Activated CD8-positive, alpha-beta T cell treated with anti-CD3 and anti-CD28 coated beads, Interleukin-2, amount 10 ng/mL, durations not matched to agents 7 days and 5 days (primary cell): Measurements from ENCODE around the gene TMC1. TPM values are rescaled to one million over a fixed set of nuclear protein-coding genes. Genes with fewer than 3 reads are reported as not detected.
"Not testable (repeated sequence)": the region's sequence is repeated elsewhere in the genome, so short reads cannot be mapped to it uniquely, and the experiment has no call there.

ENCODE experiments used
- ATAC-seq: fragments of 150-1000 bp; cut with Tn5 transposase; one replicate; pipeline ENCODE4 v1.10.0; 2021; ENCODE audit warnings: moderate library complexity
- CTCF ChIA-PET: fragments of 350-600 bp; sonication (Branson Sonifier 250); formaldehyde crosslinking; loops from one replicate; lab custom pipeline; 2021; ENCODE audit warnings: antibody characterized with exemption; lab: Charles Lee
- POLR2A ChIA-PET: fragments of 350-600 bp; sonication (Branson Sonifier 250); formaldehyde crosslinking; loops from one replicate; lab custom pipeline; 2021; ENCODE audit warnings: antibody characterized with exemption; lab: Charles Lee
- DNase-seq: peaks from one replicate; pipeline ENCODE4 v3.0.0-alpha.2; 2020
- H3K27ac Mint-ChIP-seq: one replicate; pipeline ENCODE4 v1.8.0; 2021; ENCODE audit warnings: mild to moderate bottlenecking, mixed read lengths
- H3K27me3 Mint-ChIP-seq: one replicate; pipeline ENCODE4 v1.8.0; 2021; ENCODE audit warnings: low read depth, mixed read lengths
- H3K36me3 Mint-ChIP-seq: one replicate; pipeline ENCODE4 v1.8.0; 2021; ENCODE audit warnings: low read depth, mixed read lengths
- H3K4me1 Mint-ChIP-seq: one replicate; pipeline ENCODE4 v1.8.0; 2021; ENCODE audit warnings: low read depth, mixed read lengths
- H3K4me3 Mint-ChIP-seq: one replicate; pipeline ENCODE4 v1.8.0; 2021; ENCODE audit warnings: mild to moderate bottlenecking, mixed read lengths
- H3K9me3 Mint-ChIP-seq: one replicate; pipeline ENCODE4 v1.8.0; 2022; ENCODE audit warnings: mixed read lengths; ENCODE audit not compliant: insufficient read depth
- total RNA-seq, 2 experiments: library from RNA; stranded (reverse); gene quantifications; one replicate each; pipeline ENCODE4 v1.2.3, GENCODE V29; 2021

The TMC1 gene
- total RNA-seq, result not detected

- H3K36me3 Mint-ChIP-seq, DNase-seq, POLR2A ChIA-PET, ATAC-seq, H3K27me3 Mint-ChIP-seq, H3K27ac Mint-ChIP-seq, H3K9me3 Mint-ChIP-seq, H3K4me3 Mint-ChIP-seq, CTCF ChIA-PET: not testable (repeated sequence)
- H3K4me1 Mint-ChIP-seq, result peaks cover 12% of the 10 kb centered on the region
These were observed at the start of gene TMC1 for GRCh38 chr9:72521416-72521815. TMC1 (plus strand) TSS chr9:72521608; CDS start chr9:72648649, 127,041 bp downstream.

- DNase-seq (no peak), ATAC-seq (no peak)
- ChIA-PET CTCF (interaction anchor here (1.1 to 2.1 kb wide), 3 partner anchors 9 to 116 kb away, joined by 3 to 6 read pairs (median 3); no protein-coding TSS in a partner anchor), POLR2A (no interaction called here)
- H3K9me3 Mint-ChIP-seq, result no peaks in the 10 kb centered on the region
- no peaks in the 10 kb centered on the region for H3K36me3 Mint-ChIP-seq
- H3K27me3 Mint-ChIP-seq, result no peaks in the 10 kb centered on the region
- H3K4me1 Mint-ChIP-seq, result peaks cover 32% of the 10 kb centered on the region
- peak overlapping the region; percentile 1 for H3K27ac Mint-ChIP-seq
- no peak overlapping the region for H3K4me3 Mint-ChIP-seq
These were observed 47.7 kb upstream of the TMC1 start for GRCh38 chr9:72473474-72474261.

- H3K36me3 Mint-ChIP-seq, result no peaks in the 10 kb centered on the region
These were observed 46.7 kb upstream of the TMC1 start for GRCh38 chr9:72474676-72475075.

GRCh38 chr9:72476100-72476499, 45.3 kb upstream of the TMC1 start:
- Mint-ChIP-seq H3K4me3 (no peak overlapping the region), H3K27me3 (no peaks in the 10 kb centered on the region), H3K27ac (no peak overlapping the region), H3K9me3 (no peaks in the 10 kb centered on the region), H3K36me3 (no peaks in the 10 kb centered on the region), H3K4me1 (peaks cover 43% of the 10 kb centered on the region)
- no peak for DNase-seq
- POLR2A ChIA-PET, result no interaction called here
- no peak for ATAC-seq
- CTCF ChIA-PET, result interaction anchor here (1.6 to 2.1 kb wide), 2 partner anchors 11 to 20 kb away, joined by 3 to 6 read pairs; no protein-coding TSS in a partner anchor

More at GRCh38 chr9:72474676-72475075, 46.7 kb upstream of the TMC1 start:
- Mint-ChIP-seq H3K4me3 (no peak overlapping the region), H3K9me3 (no peaks in the 10 kb centered on the region), H3K27ac (no peak overlapping the region), H3K4me1 (peaks cover 42% of the 10 kb centered on the region), H3K27me3 (no peaks in the 10 kb centered on the region)
- ChIA-PET POLR2A (no interaction called here), CTCF (interaction anchor here (1.1 to 2.1 kb wide), 4 partner anchors 10 to 194 kb away, joined by 3 to 6 read pairs (median 3); no protein-coding TSS in a partner anchor)
- ATAC-seq, result no peak
- DNase-seq, result no peak

- POLR2A ChIA-PET, result interaction anchor here (0.9 kb wide), 1 partner anchor 31 kb away, joined by 4 read pairs; no protein-coding TSS in a partner anchor
- H3K4me3 Mint-ChIP-seq, result no peak overlapping the region
- ATAC-seq (peak; percentile 64), DNase-seq (peak; percentile 40)
- no peaks in the 10 kb centered on the region for H3K36me3 Mint-ChIP-seq
- no peaks in the 10 kb centered on the region for H3K9me3 Mint-ChIP-seq
- CTCF ChIA-PET, result interaction anchor here (1.5 to 1.7 kb wide), 3 partner anchors 11 to 28 kb away, joined by 3 to 6 read pairs (median 4); no protein-coding TSS in a partner anchor
- H3K27me3 Mint-ChIP-seq, result no peaks in the 10 kb centered on the region
- peaks cover 43% of the 10 kb centered on the region for H3K4me1 Mint-ChIP-seq
- no peak overlapping the region for H3K27ac Mint-ChIP-seq
These were observed 44.6 kb upstream of the TMC1 start for GRCh38 chr9:72476617-72477437.

GRCh38 chr9:72477930-72478518, 43.4 kb upstream of the TMC1 start:
- CTCF ChIA-PET, result interaction anchor here (1.4 to 1.7 kb wide), 3 partner anchors 12 to 113 kb away, joined by 3 to 6 read pairs (median 4); partner anchors contain the start of gene ZFAND5
- POLR2A ChIA-PET, result no interaction called here
- DNase-seq, result no peak

GRCh38 chr9:72478966-72479365, 42.4 kb upstream of the TMC1 start:
- H3K4me3 Mint-ChIP-seq, result no peak overlapping the region
- DNase-seq (no peak), ATAC-seq (no peak)
- no peaks in the 10 kb centered on the region for H3K9me3 Mint-ChIP-seq
- no peaks in the 10 kb centered on the region for H3K36me3 Mint-ChIP-seq
- ChIA-PET POLR2A (no interaction called here), CTCF (no interaction called here)
- no peak overlapping the region for H3K27ac Mint-ChIP-seq
- peaks cover 33% of the 10 kb centered on the region for H3K4me1 Mint-ChIP-seq
- H3K27me3 Mint-ChIP-seq, result no peaks in the 10 kb centered on the region

More at GRCh38 chr9:72477930-72478518, 43.4 kb upstream of the TMC1 start:
- Mint-ChIP-seq H3K4me1 (peaks cover 41% of the 10 kb centered on the region), H3K9me3 (no peaks in the 10 kb centered on the region), H3K27ac (no peak overlapping the region), H3K36me3 (no peaks in the 10 kb centered on the region), H3K4me3 (no peak overlapping the region), H3K27me3 (no peaks in the 10 kb centered on the region)
- peak; percentile 27 for ATAC-seq

GRCh38 chr9:72480261-72480660, 41.1 kb upstream of the TMC1 start:
- ATAC-seq, CTCF ChIA-PET, DNase-seq, H3K9me3 Mint-ChIP-seq, POLR2A ChIA-PET, H3K36me3 Mint-ChIP-seq, H3K4me3 Mint-ChIP-seq, H3K27me3 Mint-ChIP-seq, H3K27ac Mint-ChIP-seq: not testable (repeated sequence)
- peaks cover 32% of the 10 kb centered on the region for H3K4me1 Mint-ChIP-seq

- DNase-seq (no peak), ATAC-seq (no peak)
- CTCF ChIA-PET, result no interaction called here
- Mint-ChIP-seq H3K4me3 (no peak overlapping the region), H3K27ac (no peak overlapping the region), H3K4me1 (peaks cover 31% of the 10 kb centered on the region), H3K27me3 (no peaks in the 10 kb centered on the region), H3K9me3 (no peaks in the 10 kb centered on the region), H3K36me3 (no peaks in the 10 kb centered on the region)
- POLR2A ChIA-PET, result no interaction called here
These were observed 40.5 kb upstream of the TMC1 start for GRCh38 chr9:72480921-72481320.

GRCh38 chr9:72485821-72486593, 35.4 kb upstream of the TMC1 start:
- CTCF ChIA-PET, result no interaction called here
- H3K4me1 Mint-ChIP-seq, result no peaks in the 10 kb centered on the region
- no peaks in the 10 kb centered on the region for H3K27me3 Mint-ChIP-seq
- ATAC-seq (no peak), DNase-seq (no peak)
- H3K36me3 Mint-ChIP-seq, result no peaks in the 10 kb centered on the region
- H3K9me3 Mint-ChIP-seq, result no peaks in the 10 kb centered on the region
- POLR2A ChIA-PET, result interaction anchor here (0.6 kb wide), 1 partner anchor 315 kb away, joined by 3 read pairs; no protein-coding TSS in a partner anchor
- no peak overlapping the region for H3K27ac Mint-ChIP-seq
- H3K4me3 Mint-ChIP-seq, result no peak overlapping the region

GRCh38 chr9:72486594-72486955, 34.8 kb upstream of the TMC1 start:
- H3K27me3 Mint-ChIP-seq, result no peaks in the 10 kb centered on the region
- DNase-seq, result no peak
- ChIA-PET CTCF (no interaction called here), POLR2A (interaction anchor here (0.6 kb wide), 1 partner anchor 314 kb away, joined by 3 read pairs; no protein-coding TSS in a partner anchor)
- no peak for ATAC-seq
- no peaks in the 10 kb centered on the region for H3K36me3 Mint-ChIP-seq
- no peak overlapping the region for H3K27ac Mint-ChIP-seq
- no peak overlapping the region for H3K4me3 Mint-ChIP-seq
- H3K4me1 Mint-ChIP-seq, result no peaks in the 10 kb centered on the region
- no peaks in the 10 kb centered on the region for H3K9me3 Mint-ChIP-seq
